ENCODE measurements around the gene BID.

The BID gene

DNA sequence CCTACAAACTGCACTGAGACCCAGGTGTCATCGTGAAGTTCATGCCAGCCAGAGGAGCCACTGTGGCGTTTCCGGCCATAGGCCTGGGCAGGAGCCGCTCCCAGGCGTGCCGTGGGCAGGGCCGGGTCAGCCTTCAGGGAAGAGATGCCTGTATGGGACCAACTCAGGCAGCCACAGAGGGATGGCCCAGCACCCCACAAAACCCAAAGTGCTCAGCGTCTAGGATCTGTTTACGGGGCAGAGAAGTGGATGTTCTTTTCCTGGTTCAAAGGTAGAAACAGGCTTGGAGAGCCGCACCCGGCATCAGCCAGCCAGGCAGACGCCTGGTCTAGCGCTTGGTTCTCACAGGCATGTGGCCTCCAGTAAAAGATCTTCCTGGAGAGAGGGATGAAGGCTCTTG is 8.4 kb upstream of the BID start:
- no peak for DNase-seq

DNA sequence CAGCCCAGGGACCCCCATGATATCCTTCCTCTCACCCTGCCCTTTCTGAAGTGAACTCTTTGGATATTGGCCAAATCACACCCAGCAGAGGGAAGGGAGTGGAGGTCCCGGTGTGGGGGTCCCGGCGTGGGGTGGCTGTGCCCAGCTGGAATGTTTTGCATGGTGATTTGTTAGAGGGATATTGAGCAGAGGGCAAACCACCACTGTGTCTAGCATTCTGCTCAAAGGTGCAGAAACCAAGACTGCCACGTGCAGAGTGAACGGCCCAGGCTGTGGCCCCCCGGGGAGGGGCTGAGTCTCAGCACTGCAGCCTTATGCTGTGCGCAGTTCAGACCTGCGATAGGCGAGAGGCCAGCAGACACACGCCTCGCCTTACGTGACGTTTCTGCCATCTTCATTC is 7.9 kb upstream of the BID start:
- no peak for DNase-seq

DNA sequence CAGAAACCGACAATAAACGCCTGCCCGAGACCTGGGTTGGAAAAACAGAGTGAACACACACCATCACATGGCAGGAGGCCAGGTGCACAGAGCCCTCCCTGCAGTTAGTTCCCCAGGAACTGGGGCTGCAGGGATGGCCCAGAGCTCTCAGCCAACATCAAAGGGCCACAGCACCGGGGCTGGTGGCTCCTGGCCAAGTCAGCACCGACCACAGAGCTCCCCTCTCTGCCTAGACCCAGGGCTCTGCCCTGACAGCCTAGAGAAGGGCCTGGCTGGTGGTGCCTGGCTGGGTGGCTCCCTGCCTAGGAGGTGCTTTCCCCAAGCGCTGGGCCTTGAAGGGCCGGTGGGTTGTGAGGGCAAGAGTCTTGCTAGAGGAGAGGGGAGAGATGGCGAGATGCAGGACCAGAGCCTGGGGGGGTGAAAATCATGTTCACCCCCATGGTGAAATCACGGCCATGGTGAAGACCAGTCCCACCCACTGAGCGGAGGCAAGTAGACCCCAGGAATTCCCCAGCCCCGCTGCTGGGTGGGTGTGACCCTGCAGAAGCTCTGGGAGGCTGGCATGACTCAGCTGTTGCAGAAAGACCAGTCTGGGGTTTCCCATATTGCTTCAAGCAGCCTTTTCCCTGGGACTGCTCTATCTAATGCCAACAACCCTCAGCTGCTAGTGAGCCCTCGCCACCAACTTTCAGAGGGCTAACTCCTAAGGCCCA is 7.2 kb upstream of the BID start:
- peak in 3 of 5 donors; percentile 31 to 37 (median 33) for DNase-seq

DNA sequence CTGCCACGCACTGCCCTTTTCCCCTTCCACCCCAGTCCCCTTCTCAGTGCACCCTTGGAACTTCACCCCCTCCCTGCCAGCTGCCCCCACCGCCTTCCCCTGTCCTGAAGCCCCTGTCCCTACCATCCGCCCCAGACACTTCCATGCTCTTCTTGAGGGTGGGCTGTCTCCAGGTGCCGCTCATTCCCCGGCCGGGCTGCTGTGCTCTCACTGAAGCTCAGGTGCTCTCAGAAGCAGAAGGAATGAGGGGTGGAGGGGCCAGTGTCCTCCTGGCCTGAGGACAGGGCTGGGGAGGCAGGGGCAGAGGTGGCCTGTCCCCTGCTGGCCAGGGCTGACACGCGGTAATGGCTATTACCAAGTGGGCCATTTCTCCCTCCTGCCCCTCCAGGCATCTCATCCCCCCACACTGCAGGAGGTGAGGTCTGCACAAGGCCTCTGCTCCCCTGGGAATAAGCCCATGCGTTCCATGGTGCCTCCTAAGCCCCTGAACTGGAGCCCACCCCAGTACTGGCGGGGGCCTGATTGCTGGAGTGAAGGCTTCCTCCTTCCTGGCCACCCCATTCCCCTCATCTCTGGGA is 6.6 kb upstream of the BID start:
- no peak for DNase-seq

DNA sequence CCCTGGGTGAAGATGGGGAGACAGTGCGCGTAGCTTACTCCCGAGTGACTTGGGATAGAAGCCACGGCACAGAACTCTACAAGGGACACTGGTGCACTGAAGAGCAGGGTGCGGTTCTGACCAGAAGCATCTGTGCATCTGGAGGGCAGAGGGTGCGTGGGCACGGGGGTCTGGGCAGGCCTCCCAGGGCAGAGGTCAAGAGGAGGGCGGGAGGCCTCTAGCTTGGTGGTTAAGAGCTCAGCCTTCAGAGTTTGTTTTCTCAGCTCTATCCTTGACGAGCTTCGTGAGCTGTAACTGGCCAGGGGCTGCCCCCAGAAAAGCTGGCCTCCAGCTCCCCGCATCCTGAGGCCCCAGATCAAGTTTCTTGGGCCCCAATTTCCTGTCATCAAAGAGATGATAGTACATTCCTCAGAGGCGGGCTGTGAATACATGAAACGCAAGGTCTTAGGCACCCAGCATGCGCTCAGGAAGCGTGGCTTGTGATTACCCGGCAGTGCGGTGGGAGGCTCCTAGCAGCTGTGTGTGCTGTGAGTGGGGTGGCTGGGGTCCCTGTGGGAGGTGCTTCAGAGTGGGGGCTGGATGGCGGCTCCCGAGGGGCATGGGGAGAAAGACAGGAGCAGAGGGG is 6.0 kb upstream of the BID start:
- DNase-seq, result no peak

DNA sequence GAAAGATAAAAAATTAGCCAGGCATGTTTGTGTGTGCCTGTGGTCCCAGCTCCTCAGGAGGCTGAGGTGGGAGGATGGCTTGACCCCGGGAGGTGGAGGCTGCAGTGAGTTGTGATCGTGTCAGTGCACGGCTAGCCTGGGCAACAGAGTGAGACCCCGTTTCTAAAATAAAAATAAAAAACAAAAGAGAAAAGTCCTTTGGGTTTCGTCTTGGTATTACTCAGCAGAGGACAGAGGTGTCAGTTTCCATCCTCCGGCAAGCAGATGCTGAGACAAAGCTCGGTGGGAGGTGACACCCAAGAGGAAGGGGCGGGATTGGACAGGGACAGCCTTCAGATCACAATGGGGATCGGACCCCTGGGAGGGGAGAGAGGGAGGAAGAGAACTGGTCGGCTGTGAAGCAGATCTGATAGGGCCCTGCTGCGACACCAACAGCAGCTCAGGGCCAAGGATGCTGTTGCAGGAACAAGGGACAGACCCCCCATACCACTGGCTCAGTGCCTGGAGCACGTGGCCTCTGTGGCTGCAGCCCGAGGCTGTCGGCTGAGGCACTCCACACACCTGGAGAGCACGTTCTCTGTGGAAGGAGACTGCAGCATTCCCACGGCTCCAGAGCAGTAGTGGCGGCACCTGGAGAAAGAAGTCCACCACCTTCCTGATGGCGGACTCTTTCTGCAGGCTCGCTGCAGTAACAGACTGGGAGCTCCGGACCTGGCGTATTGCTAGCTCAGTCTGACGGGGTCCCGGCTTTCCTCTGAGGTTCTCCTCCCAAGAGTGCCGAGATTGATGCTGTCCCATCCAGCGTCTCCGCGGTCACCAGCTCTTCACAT is 5.2 kb upstream of the BID start:
- peak in 1 of 5 donors; percentile 57 for DNase-seq

DNA sequence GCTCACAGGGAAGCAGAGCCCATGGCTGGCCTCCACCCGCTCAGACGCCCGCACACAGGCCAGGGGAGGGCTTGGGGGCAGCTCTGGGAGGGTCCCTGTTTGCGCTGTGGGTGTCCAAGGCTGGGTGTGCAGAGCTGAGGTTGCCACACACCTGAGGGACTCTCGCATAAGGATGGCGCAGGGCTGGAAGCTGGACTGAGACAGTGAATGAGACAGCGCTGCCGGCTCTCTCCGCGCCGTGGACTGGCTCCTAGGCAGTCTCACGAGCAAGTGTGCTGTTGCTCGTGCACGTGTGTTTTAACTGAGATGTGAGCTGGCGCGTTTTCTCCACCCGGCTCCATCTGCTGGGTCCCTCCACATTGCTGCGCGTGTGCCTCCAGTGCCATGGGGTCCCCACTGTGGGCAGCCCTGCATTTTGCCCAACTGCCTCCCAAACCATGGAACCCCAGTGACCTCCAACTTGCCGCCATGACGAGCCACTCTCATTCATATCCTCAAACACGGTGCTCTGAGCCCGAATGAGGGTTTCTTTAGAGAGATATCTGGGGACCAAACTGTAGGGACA is 4.2 kb upstream of the BID start:
- no peak for DNase-seq

DNA sequence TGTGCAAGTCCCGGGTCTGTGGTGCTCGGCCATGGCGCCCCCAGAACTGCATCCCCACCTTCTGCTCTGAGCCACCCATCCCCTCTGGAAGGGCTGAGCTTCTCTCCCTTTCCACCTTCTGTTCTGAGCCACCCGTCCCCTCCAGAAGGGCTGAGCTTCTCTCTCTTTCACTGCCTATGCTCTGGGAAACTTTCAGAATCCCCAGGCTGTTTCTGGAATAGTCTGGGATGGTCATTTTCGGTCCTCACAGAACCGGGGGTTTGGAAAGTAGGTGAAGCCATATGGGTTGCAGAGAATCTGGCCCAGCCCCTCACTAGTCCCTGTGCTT is 3.4 kb upstream of the BID start:
- DNase-seq, result no peak

DNA sequence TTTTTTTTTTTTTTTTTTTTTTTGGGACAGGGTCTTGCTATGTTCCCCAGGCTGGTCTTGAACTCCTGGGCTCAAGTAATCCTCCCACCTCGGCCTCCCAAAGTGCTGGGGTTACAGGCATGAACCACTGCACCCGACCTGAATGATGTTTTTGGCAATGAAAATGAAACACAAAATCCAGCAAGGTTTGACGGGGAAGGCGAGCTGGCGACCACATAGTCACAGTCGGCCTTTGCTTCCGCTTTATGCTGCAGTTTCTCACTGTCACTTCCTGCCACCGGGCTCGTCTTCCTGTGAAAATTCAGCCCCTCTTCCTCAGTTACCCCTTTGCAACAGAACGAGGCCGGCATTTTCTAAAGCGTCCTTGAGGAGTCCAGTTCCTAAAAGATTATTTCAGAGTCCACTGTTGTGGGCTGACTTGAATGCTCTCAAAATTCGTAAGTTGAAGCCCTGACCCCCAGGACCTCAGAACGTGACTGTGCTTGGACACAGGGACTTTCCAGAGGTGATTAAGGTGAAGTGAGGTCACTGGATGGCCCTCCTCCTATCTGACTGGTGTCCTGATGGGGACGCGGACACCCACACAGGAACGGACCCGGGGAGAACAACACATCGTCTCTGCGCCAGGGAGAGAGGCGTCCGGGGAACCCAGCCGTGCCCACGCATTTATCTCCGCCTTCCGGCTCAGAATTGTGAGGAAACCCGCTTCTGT is 2.9 kb upstream of the BID start:
- DNase-seq, result peak; percentile 38 to 88 (median 59)

DNA sequence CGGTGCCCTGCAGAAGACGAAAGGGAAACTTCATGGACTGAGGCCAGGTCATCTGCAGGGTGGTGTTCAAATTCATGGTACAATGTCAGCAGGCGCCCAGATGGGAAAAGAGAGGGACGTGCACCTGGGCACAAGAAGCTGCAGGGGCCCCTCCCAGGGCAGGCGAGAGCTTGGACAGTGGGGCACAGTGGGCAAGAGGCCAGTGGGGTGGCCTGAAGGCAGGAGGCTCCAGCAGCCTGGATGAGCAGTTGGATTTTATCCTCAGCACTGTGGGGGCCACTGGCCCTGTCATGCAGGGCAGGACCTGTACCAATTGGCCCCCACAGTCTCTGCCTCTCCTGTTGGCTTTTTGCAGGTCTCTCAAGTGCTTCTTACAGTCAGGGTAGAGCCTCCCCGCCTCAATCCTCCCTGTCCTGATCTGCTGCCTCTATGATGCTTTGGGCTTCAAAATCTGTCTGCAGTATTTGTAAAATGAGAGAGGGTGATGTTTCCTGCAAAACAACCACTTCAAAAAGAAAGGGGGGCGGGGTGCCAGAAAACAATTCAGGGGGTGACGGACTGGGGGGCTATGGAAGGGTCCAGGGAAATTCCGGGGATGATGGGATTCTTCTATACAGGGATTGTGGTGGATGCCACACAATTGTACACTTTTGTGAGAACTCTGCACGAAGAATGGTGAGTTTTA is 1.7 kb upstream of the BID start:
- DNase-seq, result no peak

DNA sequence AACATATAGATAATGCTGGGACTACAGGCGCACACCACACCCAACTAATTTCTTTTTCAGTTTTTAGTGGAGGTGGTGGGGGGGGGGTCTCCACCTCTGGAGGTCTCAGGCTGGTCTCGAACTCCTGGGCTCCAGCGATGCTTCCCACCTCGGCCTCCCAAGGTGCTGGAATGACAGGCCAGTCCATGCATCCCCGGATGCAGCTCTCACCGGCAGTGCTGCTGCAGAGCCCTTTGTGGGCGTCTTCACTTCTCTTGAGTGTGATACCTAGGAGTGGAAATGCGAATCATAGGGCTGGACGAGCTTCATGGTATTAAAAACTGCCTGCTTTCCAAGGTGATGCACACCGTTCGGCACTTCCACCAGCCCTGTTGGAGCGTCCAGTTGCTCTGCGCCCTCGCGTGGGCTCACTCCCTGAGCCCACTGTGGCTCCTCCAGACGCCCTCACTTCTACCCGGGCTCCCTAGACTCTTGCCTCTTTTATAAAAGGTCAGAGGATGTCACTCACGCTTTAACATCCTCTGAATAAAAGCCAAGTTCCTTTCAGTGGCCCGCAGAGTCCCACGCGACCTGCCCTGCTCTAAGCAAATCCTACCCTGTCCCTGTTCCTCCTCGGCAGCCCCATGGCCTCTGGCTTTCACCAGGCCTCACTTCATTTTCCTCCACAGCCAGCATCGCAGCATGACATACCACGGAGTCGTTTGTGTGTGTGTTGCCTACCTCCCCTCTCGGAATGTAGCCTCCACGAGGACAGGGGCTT is 837 bp upstream of the BID start:
- no peak for DNase-seq

DNA sequence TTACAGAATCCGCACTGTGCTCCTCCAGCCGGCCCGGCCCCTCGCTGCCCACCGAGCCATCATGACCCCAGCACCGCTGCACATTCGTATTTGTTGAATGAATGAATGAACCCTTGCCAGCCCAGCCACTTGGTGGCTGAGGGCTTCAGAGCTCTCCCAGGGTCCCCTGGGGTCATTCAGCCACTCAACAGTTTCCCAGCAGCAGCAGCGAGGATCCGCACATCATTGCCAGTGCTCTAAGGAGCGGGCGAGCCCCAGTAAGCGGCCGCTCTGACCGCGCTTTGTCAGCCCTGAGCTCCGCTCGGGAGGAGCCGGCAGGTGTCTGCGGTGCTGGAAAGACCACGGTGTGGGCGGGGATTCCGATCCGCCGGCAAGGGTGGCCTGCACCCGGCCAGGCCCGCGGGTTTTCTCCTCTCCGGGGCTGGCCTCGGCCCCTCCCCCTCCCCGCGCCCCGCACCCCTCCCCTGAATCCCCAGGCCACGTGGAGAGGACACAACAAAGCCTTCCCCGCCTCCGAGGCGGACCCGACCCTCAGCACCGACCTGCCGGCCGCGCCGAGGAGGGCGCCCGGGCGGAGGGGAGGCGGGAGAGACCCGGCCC is 563 bp downstream of the BID start:
- peak; percentile 33 to 61 (median 55) for DNase-seq

DNA sequence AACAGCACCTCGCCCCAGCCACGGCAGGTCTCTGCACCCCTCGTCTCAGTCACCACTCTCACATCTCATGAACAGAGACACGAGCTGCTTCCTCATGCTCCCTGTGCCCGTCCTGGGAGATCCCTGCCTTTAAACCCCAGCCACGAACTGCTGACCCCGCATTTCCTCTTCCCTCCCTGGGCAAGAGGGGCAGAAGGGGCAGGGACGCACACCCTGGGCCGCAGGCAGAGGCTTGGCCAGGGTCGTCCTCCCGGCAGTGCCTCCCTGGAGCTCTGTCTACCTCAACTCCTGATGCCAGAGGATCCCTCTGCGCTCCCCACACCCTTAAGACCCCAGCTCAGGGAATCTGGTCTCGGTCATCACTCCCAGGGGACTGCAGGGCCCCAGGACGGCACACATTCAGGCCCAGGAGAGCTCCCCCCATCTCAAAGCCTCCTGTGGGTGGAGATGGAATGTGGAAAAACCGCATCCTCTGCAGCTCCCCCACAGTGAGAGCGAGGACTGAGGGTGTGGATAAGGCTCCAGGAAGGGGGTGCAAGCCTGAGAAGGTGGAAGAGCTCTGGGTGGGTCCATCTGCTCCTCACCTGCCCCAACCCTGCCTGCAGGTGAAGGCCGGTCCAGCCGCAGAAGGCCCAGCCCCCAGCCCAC is 1.2 kb downstream of the BID start:
- DNase-seq, result no peak

DNA sequence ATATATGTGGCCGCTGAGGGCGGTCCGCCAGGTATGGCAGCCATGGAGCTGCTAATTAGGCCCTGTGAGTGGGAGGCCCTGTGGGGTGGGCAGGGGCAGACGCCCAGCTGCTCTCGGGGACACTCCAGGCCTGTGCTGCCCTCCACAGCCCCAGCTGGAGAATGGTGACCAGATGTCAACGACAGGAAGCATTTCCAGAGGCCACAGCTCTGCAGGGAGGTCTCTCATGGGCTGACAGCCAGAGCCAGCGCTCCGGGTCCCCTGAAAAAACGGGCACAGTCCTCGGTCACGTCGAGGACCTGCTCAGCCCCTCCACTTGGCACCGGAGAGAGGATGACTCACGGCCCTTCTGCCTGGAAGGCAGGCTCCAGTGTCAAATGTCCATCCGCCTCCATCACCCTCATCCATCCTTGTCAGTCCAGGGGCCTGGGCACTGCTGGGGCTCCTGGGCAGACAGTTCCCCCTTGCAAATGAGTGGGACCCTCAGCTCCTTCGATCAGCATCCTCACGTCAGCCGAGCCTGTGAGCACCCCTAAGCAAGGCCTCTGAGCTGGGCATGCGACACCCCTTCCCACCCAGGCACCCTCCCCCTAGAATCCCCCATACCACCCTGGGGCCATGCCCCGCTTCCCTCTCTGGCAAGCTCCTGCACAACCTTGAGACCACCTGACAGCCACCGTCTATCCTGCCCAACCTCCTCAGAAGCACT is 1.9 kb downstream of the BID start:
- DNase-seq, result no peak

DNA sequence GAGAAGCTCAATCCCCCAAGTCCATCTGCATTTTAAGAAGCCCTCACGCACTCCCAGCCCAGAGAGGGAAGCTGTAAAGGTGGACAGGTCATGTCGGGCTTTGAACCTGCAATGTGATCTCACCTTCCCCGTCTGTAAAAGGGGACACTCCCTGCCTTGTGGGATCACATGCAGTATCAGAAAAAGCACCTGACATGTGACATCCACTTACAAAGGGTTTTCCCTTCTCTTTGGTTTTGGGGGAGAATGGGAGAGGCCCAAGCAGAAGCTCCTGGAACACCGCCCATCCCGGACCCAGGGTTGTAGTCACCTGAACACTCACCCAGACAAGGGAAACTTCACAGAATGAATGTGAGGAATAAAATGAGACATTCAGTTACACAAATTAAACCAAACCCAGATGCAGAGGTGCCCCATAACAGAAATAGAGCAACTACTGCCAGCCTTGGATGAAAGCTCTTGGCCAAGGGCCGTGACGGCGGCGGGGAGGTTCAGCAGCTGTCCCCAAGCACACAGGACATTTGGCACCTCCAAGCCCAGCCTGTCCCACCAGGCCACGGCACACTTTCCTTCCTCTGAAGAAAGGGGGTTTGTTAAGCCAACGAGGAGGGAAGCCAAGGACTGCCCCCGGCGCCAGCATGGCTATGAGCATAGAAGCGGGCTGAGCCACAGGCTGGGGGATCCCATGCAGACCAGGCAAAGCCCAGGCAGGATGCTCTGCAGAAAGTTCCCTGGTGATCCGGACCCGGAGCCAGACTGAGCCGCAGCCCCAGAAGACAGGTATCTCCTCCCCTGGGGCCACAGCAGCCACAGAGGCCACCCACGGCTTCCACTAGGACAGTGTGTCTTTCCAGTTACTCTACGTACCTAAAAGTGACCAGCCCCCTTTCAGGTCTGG is 3.8 kb downstream of the BID start:
- no peak for DNase-seq

DNA sequence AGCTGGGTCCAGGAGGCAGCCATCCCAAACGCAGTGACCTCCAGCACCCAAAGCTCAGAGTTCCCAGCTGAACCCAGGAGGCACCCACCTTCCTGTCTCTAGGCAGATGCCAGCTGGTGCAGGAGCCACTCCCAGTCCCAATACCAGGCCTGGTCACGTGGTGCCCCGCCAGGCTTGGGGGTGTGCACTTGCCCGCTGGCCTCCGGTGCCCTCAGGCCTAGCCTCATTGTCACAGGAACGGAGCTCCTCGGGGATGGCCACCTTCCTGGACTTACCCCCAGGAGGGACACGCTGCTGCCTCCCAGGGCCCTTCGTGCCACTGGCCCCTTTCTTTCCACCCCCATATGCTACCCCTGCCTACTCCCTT is 4.6 kb downstream of the BID start:
- DNase-seq, result no peak

DNA sequence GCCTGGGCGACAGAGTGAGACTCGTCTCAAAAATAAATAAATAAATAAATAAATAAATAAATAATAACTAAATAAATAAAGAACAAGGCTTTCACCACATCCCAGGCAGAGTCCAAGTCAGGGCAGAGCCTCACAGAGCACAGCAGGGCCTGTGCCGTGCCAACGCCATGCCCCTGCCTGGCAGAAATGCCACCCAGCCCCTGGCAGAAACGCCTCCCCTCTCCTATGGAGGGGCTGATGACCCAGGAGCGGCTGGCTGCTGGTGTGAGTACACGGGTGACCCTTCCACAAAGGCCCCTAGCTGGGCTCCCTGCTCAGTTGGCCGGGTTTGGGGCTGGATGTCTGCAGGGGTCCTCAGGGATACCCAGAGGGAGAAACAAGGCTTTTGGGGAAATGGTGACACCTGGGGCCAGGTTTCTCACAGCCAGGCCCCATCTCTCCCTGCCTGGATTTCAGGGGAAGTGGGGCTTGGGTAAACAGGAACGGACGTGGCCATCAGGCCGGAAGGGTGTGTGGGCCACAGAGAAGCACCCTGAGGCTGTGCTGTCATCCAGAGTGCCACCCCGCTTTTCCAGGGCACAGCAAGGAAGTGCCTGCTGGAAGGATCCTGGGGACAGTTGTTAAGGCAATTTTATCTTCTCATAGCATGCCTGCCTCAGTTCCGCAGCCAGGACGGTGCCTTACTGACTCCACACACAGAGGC is 5.1 kb downstream of the BID start:
- no peak for DNase-seq

Measured in T-helper 1 cell (primary cell).